Measurements from ENCODE around the gene STK38L.

The STK38L gene

DNA sequence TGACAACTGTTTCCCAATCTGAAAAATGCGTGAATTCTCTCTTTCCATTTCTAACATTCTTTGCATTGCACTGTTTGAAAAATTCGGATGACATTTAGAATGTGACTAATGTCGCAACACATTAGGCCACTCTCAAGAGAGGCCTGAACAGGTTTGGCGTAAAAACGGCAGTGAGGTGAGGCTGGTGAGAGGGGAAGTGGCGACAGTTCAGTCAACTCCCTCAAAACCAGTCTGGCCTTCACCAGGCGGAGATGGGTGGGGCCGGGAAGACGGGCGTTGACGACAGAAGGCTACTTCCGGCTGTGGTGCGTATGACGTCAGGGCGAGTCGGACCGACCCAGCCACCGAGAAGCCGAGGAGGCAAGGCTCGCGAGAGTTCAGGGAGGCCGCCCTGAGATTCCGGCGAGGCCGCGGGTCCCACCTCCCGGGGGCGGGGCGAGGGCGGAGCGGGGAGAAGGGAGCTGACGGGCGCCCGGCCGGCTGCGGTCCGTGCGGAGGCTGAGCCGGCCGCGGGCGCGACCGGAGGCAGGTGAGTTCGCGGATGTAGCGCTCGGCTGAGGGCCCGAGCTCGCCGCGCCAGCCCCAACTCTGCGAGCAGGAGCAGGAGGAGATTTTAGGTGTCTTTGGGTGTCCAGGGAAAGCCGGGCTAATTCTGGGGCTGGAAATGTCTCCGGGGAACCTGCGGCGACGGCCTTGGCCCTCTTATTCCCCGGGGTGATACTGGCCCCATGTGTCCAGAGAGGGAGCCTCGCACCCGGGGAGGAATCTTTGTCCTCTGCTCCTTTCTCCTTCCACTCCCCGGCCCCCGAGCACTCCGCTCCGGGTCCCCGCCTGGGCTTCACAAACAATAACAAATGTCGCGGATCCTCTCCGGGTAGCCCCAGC, at the start of gene STK38L:
STK38L (plus strand) TSS at position 483 of the 885 bp plus-strand sequence. CDS start 53,435 bp downstream, outside the sequence.
- in situ Hi-C loops (cut with MboI; ENCODE audit: low sequenced_read_pairs): no loop called here

DNA sequence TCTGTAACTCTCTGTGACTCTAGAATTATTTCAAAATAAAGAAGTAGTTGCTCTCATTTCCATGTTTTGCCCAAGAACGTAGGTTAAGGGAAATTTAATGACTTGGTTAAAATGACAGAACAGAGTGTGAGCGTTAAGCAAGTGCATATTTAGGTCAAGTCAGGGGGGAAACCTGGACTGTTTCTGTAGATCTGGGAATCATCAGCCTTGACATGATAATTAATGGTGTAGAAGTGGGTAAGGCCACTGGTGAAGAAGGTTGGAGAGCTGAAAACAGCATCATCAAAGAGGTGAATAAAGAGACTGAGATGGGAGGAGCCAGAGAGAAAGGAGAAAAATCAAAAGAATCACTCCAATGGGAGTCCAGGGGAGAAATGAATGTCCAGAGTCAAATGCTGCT, 49.4 kb upstream of the STK38L start:
- in situ Hi-C loops (cut with MboI; ENCODE audit: low sequenced_read_pairs): no loop called here

- in situ Hi-C loops (cut with MboI; ENCODE audit: low sequenced_read_pairs): no loop called here
These were observed 46.0 kb upstream of the STK38L start for GRCh38 chr12:27198036-27198435.

DNA sequence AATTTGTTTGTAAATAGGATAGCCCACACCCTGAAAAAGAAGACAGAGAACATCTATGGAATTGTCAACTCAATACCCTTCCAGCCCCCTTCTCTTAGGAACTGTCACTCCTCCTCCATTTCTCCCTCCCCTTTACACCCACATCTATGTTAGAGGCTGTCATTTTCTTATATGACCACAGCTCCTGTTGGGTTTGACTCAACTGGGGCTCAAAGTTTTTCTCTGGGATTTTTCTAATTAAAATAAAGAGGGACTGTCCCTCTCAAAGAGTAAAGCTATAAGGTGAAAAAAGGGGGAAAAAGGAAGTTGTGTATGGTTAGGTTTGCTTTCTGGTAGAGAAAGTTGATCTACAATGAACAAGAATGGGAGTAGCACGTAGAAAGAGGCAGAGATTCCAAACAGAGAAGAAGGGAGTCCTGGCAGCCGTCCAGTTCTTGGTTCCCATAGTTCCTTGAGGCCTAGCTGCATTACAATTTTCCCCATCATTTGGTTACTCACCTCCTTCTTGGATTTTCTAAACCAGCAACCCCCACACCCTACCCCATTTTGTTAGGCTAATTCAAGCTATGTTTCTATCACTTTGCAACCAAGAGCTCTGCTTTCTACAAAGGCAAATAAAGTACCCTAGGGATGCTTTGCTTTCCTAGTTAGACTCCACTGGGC, 44.3 kb upstream of the STK38L start:
- in situ Hi-C loops (cut with MboI; ENCODE audit: low sequenced_read_pairs): no loop called here

- in situ Hi-C loops (cut with MboI; ENCODE audit: low sequenced_read_pairs): no loop called here
These were observed 42.9 kb upstream of the STK38L start for GRCh38 chr12:27201169-27201568.

GRCh38 chr12:27206801-27207502, 37.1 kb upstream of the STK38L start:
- in situ Hi-C loops (cut with MboI; ENCODE audit: low sequenced_read_pairs): no loop called here

DNA sequence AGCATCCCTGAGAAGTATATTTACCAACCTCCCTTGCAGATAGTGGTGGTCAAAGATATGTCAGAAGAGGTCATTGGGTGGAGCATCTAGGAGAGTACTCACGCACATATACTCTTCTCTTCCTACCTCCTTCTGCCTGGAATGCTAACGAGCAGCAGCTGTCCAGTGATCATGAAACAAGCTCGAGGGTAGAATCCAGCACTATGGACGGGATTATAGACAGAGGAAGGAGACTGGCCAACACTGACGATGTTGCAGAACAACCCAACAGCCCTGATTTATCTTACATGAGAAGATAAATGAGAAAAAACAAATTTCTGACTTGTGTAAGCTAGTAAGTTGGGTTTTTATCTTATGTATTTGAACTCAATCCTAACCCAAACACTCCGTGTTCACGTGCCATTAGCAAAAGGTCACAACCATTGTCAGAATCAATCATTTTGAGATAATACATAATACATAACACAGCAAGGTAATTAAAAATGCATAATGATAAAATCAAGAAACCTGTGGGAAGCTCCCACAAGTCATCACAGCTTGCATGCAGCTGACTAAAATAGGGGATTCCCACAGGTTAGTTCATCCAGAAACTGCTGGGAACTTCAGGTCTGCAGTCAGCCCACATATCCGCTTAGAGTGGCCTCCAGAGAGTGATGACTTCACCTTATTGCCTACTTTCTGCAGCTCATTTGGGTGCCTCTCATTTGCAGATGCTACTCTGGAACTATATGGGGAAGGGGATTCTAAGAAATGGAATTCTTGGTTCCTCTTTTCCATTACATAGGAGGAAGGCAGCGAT, 36.3 kb upstream of the STK38L start:
- in situ Hi-C loops (cut with MboI; ENCODE audit: low sequenced_read_pairs): no loop called here

DNA sequence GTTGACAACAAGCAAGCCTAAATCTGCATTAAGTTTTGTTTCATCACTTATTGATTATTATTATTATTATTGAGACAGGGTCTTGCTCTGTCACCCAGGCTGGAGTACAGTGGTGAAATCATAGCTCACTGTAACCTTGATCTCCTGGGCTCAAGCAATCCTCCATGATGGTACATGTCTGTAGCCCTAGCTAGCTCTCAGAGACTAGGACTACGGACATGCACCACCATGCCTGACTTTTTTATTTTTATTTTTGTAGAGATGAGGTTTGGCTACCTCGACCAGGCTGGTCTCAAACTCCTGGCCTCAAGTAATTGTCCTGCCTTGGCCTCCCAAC, 35.7 kb upstream of the STK38L start:
- in situ Hi-C loops (cut with MboI; ENCODE audit: low sequenced_read_pairs): no loop called here

GRCh38 chr12:27209257-27209910, 34.7 kb upstream of the STK38L start:
- in situ Hi-C loops (cut with MboI; ENCODE audit: low sequenced_read_pairs): no loop called here

DNA sequence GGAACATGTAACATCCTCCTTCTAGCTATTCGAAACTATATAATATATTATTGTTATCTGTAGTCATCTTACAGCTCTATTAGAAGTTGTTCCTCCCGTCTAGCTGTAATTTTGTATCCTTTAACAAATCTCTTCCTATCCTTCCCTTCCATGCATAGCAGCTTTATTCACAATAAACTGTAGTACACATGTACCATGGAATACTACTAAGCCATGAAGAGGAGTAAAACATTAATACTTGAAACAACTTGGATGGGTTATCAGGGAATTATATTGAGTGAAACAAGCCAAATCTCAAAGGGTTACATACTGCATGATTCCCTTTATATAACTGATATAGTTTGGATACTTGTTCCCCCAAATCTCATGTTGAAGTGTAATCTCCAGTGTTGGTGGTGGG, 33.9 kb upstream of the STK38L start:
- in situ Hi-C loops (cut with MboI; ENCODE audit: low sequenced_read_pairs): no loop called here

GRCh38 chr12:27212861-27213260, 31.2 kb upstream of the STK38L start:
- in situ Hi-C loops (cut with MboI; ENCODE audit: low sequenced_read_pairs): no loop called here

DNA sequence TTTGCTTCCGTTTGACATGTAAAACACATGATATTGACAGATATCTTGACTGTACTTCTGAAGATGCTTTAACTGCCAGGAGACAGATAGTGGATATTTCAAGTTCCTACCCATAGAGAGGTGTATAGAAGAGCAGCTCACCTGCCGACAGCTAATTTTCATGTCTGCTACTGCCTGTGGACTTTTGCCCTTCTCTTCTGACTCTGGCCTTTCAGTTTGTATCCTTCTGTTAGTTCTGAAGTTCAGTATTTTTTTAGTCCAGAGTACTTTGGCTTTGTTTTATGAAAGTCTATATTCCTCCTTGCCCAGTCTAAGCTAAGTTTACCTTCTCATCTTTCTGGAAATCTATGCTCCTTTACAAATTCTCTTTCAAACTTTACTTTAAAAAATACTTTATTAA, 30.8 kb upstream of the STK38L start:
- in situ Hi-C loops (cut with MboI; ENCODE audit: low sequenced_read_pairs): no loop called here

GRCh38 chr12:27213830-27214787, 30.0 kb upstream of the STK38L start:
- in situ Hi-C loops (cut with MboI; ENCODE audit: low sequenced_read_pairs): no loop called here

DNA sequence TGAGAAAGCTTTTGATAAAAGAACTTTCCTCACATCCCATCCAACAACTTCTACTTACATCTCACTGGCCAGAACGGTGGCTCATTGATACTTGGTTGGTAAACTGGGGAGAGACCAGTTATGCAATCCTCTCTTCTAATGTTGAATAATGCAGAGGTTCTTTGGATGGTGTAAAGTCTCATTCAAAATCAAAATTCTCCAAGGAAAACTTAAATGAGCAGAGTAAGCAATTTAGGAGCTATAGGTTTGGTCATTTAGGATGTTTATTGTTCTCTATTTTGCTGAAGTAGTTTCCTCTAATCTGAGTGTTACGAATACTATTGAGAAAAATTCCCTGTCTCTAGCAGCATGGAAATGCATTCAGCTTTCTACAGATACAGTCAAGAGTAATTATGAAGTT, 26.5 kb upstream of the STK38L start:
- in situ Hi-C loops (cut with MboI; ENCODE audit: low sequenced_read_pairs): no loop called here

DNA sequence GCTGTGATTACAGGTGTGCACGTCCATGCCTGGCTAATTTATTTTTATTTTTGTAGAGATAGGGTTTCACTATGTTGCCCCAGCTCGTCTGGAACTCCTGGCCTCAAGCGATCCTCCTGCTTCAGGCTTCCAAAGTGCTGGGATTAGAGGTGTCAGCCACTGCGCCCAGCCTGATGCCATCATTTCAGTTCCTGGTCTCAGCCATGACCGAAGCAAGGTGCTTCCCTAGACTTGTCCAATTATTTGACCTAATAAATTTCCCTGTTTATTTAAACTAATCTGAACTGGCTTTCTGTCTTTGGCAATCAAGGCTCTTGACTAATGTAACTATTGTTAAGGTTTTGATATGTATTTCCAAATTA, 24.4 kb upstream of the STK38L start:
- in situ Hi-C loops (cut with MboI; ENCODE audit: low sequenced_read_pairs): no loop called here

DNA sequence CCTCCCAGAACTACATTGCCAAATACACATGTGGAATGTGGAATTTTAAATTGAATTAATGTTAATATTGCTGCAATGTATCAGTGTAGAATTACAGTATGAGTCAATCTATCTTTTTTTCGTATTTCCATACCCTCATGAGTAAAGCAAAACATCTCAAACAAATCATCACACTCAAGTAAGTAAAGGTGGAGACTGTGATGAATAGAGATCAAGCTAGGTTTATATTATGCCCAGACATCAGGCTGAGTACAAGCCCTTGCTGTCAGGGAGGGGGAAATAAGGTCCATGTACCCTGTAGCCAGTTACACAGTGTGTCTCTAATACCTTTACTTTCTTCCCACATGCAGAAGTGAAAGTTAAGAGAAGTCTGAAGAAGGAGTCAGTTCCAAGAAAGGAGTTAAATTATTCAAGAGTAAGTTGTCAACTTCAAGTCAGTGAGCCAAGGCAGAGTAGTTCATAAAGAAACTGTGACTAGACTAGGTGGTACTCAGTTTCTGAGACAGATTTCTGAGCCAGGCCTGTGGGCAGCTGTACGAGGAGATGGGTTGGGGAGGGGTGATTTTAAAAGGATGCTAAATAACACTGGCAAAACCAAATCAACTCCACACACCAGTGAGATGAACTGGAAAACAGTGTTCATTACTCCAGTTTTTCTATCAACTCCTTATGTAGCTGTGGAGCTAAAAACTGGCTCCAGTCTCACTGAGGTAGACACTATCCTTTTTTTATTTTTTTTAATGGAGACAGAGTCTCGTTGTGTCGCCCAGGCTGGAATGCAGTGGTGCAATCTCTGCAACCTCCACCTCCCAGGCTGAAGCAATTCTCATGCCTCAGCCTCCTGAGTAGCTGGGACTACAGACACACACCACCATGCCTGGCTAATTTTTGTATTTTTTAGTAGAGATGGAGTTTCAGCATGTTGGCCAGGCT, 23.8 kb upstream of the STK38L start:
- in situ Hi-C loops (cut with MboI; ENCODE audit: low sequenced_read_pairs): no loop called here

DNA sequence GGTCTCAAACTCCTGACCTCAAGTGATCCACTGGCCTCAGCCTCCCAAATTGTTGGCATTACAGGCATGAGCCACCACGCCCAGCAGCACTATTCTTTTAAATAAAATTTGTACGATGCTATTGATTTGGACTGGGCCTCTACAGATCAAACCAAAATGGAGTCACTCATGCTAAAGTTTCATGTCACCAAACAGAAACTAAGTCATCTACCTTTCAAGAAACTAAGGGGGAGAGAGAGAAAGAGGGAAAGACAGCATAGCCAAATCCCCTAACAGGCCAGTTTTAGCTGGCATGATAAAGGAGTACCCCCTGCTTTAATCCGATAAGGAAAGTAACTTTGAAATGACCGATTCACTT, 23.1 kb upstream of the STK38L start:
- in situ Hi-C loops (cut with MboI; ENCODE audit: low sequenced_read_pairs): no loop called here

- in situ Hi-C loops (cut with MboI; ENCODE audit: low sequenced_read_pairs): no loop called here
These were observed 22.3 kb upstream of the STK38L start for GRCh38 chr12:27221625-27222387.

Measured in hTERT RPE-1 (cell line).